Stimulated activated CD4-positive, alpha-beta T cell treated with anti-CD3 and anti-CD28 coated beads, Interleukin-2, amount 100 ng/mL, for 48 hours (primary cell): ENCODE results near the gene KIAA0825.

Experiments
- DNase-seq, 2 donors: peaks; one replicate each; pipeline ENCODE4 v3.0.0-alpha.2; 2020

Gene KIAA0825

GRCh38 chr5:94429566-94429965 is 188.8 kb downstream of the KIAA0825 start:
- no peak for DNase-seq

- no peak for DNase-seq
Observed at GRCh38 chr5:94425396-94425795, 193.0 kb downstream of the KIAA0825 start.

GRCh38 chr5:94423411-94423810 is 195.0 kb downstream of the KIAA0825 start:
- DNase-seq, result no peak

- DNase-seq, result no peak
Observed at GRCh38 chr5:94422812-94423211, 195.6 kb downstream of the KIAA0825 start.

- DNase-seq, result no peak
Observed at GRCh38 chr5:94420885-94421284, 197.5 kb downstream of the KIAA0825 start.

- no peak for DNase-seq
Observed at GRCh38 chr5:94415798-94416197, 202.6 kb downstream of the KIAA0825 start.

- no peak for DNase-seq
Observed at GRCh38 chr5:94409440-94409839, 209.0 kb downstream of the KIAA0825 start.

- DNase-seq, result no peak
Observed at GRCh38 chr5:94407023-94407422, 211.4 kb downstream of the KIAA0825 start.

- no peak for DNase-seq
Observed at GRCh38 chr5:94403483-94403882, 214.9 kb downstream of the KIAA0825 start.

- DNase-seq, result no peak
Observed at GRCh38 chr5:94402096-94402495, 216.3 kb downstream of the KIAA0825 start.

GRCh38 chr5:94397508-94397907 is 220.9 kb downstream of the KIAA0825 start:
- no peak for DNase-seq

- DNase-seq, result no peak
Observed at GRCh38 chr5:94396687-94397086, 221.7 kb downstream of the KIAA0825 start.

GRCh38 chr5:94395468-94395867 is 222.9 kb downstream of the KIAA0825 start:
- no peak for DNase-seq

- DNase-seq, result no peak
Observed at GRCh38 chr5:94391996-94392395, 226.4 kb downstream of the KIAA0825 start.

GRCh38 chr5:94389515-94389899 is 228.9 kb downstream of the KIAA0825 start:
- DNase-seq, result no peak

GRCh38 chr5:94388773-94389514 is 229.5 kb downstream of the KIAA0825 start:
- no peak for DNase-seq

GRCh38 chr5:94385767-94386166 is 232.6 kb downstream of the KIAA0825 start:
- DNase-seq, result no peak

GRCh38 chr5:94378062-94378461 is 240.3 kb downstream of the KIAA0825 start:
- no peak for DNase-seq

GRCh38 chr5:94376672-94377345 is 241.6 kb downstream of the KIAA0825 start:
- DNase-seq, result no peak

GRCh38 chr5:94375801-94376200 is 242.6 kb downstream of the KIAA0825 start:
- no peak for DNase-seq

- DNase-seq, result no peak
Observed at GRCh38 chr5:94374336-94374735, 244.1 kb downstream of the KIAA0825 start.

GRCh38 chr5:94367900-94368299 is 250.5 kb downstream of the KIAA0825 start:
- DNase-seq, result no peak

- no peak for DNase-seq
Observed at GRCh38 chr5:94366811-94367210, 251.6 kb downstream of the KIAA0825 start.

GRCh38 chr5:94362857-94363256 is 255.5 kb downstream of the KIAA0825 start:
- no peak for DNase-seq
